ENCODE results near the gene SMYD3. TPM values are rescaled to one million over a fixed set of nuclear protein-coding genes. Genes with fewer than 3 reads are reported as not detected.
A peak's percentile ranks its signal among the peaks of the same experiment; 100 is the strongest.

The SMYD3 gene
- total and polyA plus RNA-seq, 10 of the 15 experiments (the other 5 are each of a cell fraction or from before 2014, with no cell fraction given), result 18.3 to 54.0 (median 24.8) TPM

- ChIA-PET SMC1A (ENCODE audit: uncharacterized antibody, unreplicated experiment) (interaction anchor here (0.6 to 2.2 kb wide), 5 partner anchors 72 to 439 kb away, joined by 3 to 20 read pairs (median 4); no protein-coding TSS in a partner anchor), CTCF (interaction anchor here (0.9 to 3.2 kb wide), 18 partner anchors 8 to 859 kb away, joined by 3 to 31 read pairs (median 6); no protein-coding TSS in a partner anchor), RAD21 (ENCODE audit: unreplicated experiment) (interaction anchor here (1.2 to 1.6 kb wide), 4 partner anchors 124 to 439 kb away, joined by 4 to 5 read pairs (median 4); no protein-coding TSS in a partner anchor), POLR2A (no interaction called here)
- Histone ChIP-seq H3K4me2 (ENCODE audit: control insufficient read depth, insufficient read depth) (no peak overlapping the region), H4K20me1 (ENCODE audit: control insufficient read depth, insufficient read depth) (no peaks in the 10 kb centered on the region), H3K36me3 (ENCODE audit: control insufficient read depth in 2 of 2, insufficient read depth in 2 of 2, low read length in 1 of 2) (no peaks in the 10 kb centered on the region), H3K27ac (ENCODE audit: control insufficient read depth, insufficient read depth) (no peak overlapping the region), H3K79me2 (ENCODE audit: control insufficient read depth, insufficient read depth, low read length) (no peaks in the 10 kb centered on the region), H3K4me1 (ENCODE audit: control insufficient read depth, insufficient read depth, low read length) (no peaks in the 10 kb centered on the region), H2AFZ (ENCODE audit: control insufficient read depth, low read depth, low read length) (no peak overlapping the region), H3K9ac (ENCODE audit: control insufficient read depth, insufficient read depth, low read length) (no peak overlapping the region), H3K27me3 (replicated peaks in 1 of 2; ENCODE audit: control insufficient read depth in 2 of 2, insufficient read depth in 2 of 2, low read length in 1 of 2) (no peaks in the 10 kb centered on the region), H3K4me3 (no peak overlapping the region), H3K9me3 (replicated peaks; ENCODE audit: control insufficient read depth, insufficient read depth, low read length) (no peaks in the 10 kb centered on the region)
- TF ChIP-seq RAD21 (IDR thresholded peaks at IDR 0.05; ENCODE audit: insufficient read depth, low read depth, low read length), result peak; percentile 79
- TF ChIP-seq YY1 (IDR thresholded peaks at IDR 0.05; ENCODE audit: low read depth, low read length), result 0 out of 2 replicates have a peak, but pooled peaks have one; percentile 24
- TF ChIP-seq CTCF (IDR thresholded peaks at IDR 0.05 in 2 of 3, conservative IDR thresholded peaks at IDR 0.05 in 1 of 3; ENCODE audit: control insufficient read depth in 2 of 3, extremely low read depth in 1 of 3, insufficient read depth in 1 of 3, low read depth in 3 of 3, low read length in 3 of 3), result peak; percentile 57 to 64 (median 59); a peak in 5 of 6 replicates
- no peak for TF ChIP-seq SMAD5 (IDR thresholded peaks at IDR 0.05; ENCODE audit: low read depth)
- TF ChIP-seq SMC3 (IDR thresholded peaks at IDR 0.05; ENCODE audit: borderline replicate concordance, low read length), result peak; percentile 72; the same call in 1 of the 2 replicates
- ATAC-seq, result peak; percentile 79
- intact Hi-C loops (cut with micrococcal nuclease; ENCODE audit: unreplicated experiment) (loop anchor here (1.0 kb wide), 4 partner anchors 105 to 480 kb away; no protein-coding TSS in a partner anchor), in situ Hi-C loops (cut with MboI) (loop anchor here (5.0 to 10.0 kb wide), 2 partner anchors 272 to 440 kb away; no protein-coding TSS in a partner anchor)
- 0% methylated on average over 5 of the region's 5 CpGs for WGBS (ENCODE audit: insufficient coverage, insufficient replicate concordance, low lambda C conversion rate, missing lambda C conversion rate)
- FAIRE-seq, result peak; percentile 71
- no peak for DNase-seq (ENCODE audit: low read depth, low spot score)
- BruUV-seq (replicated peaks), result no TSS peak
Observed at GRCh38 chr1:246012341-246012740, 494.7 kb downstream of the SMYD3 start.
